GM12892 (cell line): Measurements from ENCODE around the gene LETMD1.

ENCODE experiments used
- POLR2A ChIP-seq: IDR thresholded peaks from 2 replicates; pipeline ENCODE4 v1.6.1; 2011; ENCODE audit warnings: low read depth, low read length, control low read depth
- POLR2AphosphoS5 ChIP-seq: IDR thresholded peaks from 2 replicates; pipeline ENCODE4 v1.6.1; 2011; ENCODE audit warnings: low read depth, low read length, control low read depth
- TAF1 ChIP-seq: IDR thresholded peaks from 2 replicates; pipeline ENCODE4 v1.6.1; 2011; ENCODE audit warnings: low read depth, mild to moderate bottlenecking, control low read depth, low read length, borderline replicate concordance

GRCh38 chr12:51048661-51049251 lies 629 bp downstream of the LETMD1 start:
- TF ChIP-seq POLR2AphosphoS5 (no peak), TAF1 (no peak), POLR2A (no peak)
